ENCODE data around the gene CDS2.

- TF ChIP-seq E2F4 (CRISPR knock-in tag; IDR thresholded peaks at IDR 0.05; ENCODE audit: borderline replicate concordance, low read depth), result no peak
- no peak for TF ChIP-seq CTCF (IDR thresholded peaks at IDR 0.05)
- TF ChIP-seq GABPB1 (CRISPR knock-in tag; IDR thresholded peaks at IDR 0.05), result no peak
- no peak for TF ChIP-seq E2F1 (CRISPR knock-in tag; IDR thresholded peaks at IDR 0.05)
- no peak for TF ChIP-seq NR3C1 (CRISPR knock-in tag; conservative IDR thresholded peaks at IDR 0.05; ENCODE audit: low read depth)
- TF ChIP-seq SP1 (CRISPR knock-in tag; conservative IDR thresholded peaks at IDR 0.05), result no peak
- no peak for TF ChIP-seq NFYB (CRISPR knock-in tag; conservative IDR thresholded peaks at IDR 0.05; ENCODE audit: low read depth)
- no peak for TF ChIP-seq USF1 (CRISPR knock-in tag; IDR thresholded peaks at IDR 0.05)
- no peak for TF ChIP-seq ZBTB21 (CRISPR knock-in tag; IDR thresholded peaks at IDR 0.05; ENCODE audit: borderline replicate concordance)
- no peak for TF ChIP-seq CREM (CRISPR knock-in tag; IDR thresholded peaks at IDR 0.05)
- no peak for TF ChIP-seq MYBL2 (CRISPR knock-in tag; IDR thresholded peaks at IDR 0.05)
- TF ChIP-seq FOXK1 (CRISPR knock-in tag; IDR thresholded peaks at IDR 0.05), result no peak
- no peak for TF ChIP-seq NFE2L1 (CRISPR knock-in tag; IDR thresholded peaks at IDR 0.05)
- no peak for TF ChIP-seq TCF7 (CRISPR knock-in tag; IDR thresholded peaks at IDR 0.05; ENCODE audit: low read depth)
These were observed 54.1 kb downstream of the CDS2 start for GRCh38 chr20:5180933-5181332.
